ENCODE results near the gene TUBB2B.

GRCh38 chr6:3249821-3250220 lies 22.4 kb upstream of the TUBB2B start:
- no peak for TF ChIP-seq CTCF (conservative IDR thresholded peaks at IDR 0.05 in 1 of 2, IDR thresholded peaks at IDR 0.05 in 1 of 2; ENCODE audit: extremely low read depth in 1 of 2, insufficient read depth in 1 of 2, low read depth in 1 of 2, low read length in 2 of 2)
- no peak for TF ChIP-seq EZH2 (IDR thresholded peaks at IDR 0.05; ENCODE audit: borderline replicate concordance, low read length)

All from mammary epithelial cell (primary cell).